Activated CD8-positive, alpha-beta memory T cell treated with anti-CD3 and anti-CD28 coated beads, Interleukin-2, amount 50 U/mL, for 1 hour (primary cell): ENCODE results near the gene ARHGEF26.

Experiments used
- DNase-seq: peaks from one replicate; pipeline ENCODE4 v3.0.0-alpha.2; 2020; ENCODE audit errors: extremely low read depth

ARHGEF26 gene

DNA sequence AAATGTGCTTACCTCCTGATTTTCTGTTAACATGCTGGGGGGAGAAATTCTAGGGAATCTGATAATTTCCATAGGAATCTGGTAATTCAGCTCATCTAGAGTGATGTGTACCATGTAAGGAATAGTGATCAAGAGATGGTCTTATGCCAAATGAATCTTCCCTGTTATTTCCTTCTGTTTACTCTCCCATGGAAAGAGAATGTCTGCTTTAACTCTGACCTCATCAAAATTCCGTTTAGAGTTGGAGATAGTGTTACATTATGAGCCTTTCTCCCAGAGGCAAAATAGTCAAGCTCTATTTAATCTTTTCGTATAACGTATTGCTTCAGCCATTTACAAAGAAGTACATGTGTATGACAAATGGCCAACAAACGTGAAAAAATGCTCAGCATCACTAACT lies 76.6 kb downstream of the ARHGEF26 start:
- DNase-seq: no peak

GRCh38 chr3:154209499-154209898 lies 88.3 kb downstream of the ARHGEF26 start:
- no peak for DNase-seq

DNA sequence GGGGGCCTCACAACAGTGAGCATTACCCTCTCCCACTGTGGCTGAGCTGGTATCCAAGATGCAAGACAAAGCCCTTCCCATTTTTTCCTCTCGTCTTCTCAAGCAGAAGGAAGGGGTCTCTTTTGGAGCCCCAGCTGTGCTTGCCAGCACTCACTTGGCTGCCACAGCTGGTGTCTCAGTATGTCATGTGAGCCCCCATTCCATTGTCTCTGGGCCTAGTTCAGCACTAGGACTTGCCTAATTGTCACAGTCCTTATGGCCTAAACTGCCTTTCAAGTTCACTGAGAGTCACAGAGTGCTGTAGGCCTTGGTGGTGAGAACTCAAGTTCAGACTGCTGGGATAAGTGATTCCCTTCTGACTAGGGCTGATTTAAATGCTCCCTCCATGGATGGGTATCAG lies 89.8 kb downstream of the ARHGEF26 start:
- DNase-seq: no peak

GRCh38 chr3:154214306-154214705 lies 93.1 kb downstream of the ARHGEF26 start:
- DNase-seq: no peak

DNA sequence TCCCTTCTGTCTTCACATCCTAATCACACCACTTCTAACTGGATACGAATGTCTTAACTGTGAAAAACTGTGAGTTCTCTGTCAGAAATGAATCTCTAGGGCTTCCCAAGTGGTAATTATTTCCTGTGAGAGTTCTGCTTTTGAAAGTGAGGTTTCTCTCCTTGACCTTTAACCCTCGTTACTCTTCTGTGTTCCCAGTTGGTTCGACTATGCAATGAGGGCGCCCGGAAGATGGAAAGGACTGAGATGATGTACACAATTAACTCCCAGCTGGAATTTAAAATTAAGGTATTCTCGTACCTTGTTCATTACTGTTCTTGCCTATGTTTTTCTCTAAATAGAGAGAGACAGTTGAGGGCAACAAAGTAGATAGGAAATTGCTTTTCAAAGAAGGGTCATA lies 96.5 kb downstream of the ARHGEF26 start:
- DNase-seq: no peak

GRCh38 chr3:154218728-154219127 lies 97.5 kb downstream of the ARHGEF26 start:
- no peak for DNase-seq

DNA sequence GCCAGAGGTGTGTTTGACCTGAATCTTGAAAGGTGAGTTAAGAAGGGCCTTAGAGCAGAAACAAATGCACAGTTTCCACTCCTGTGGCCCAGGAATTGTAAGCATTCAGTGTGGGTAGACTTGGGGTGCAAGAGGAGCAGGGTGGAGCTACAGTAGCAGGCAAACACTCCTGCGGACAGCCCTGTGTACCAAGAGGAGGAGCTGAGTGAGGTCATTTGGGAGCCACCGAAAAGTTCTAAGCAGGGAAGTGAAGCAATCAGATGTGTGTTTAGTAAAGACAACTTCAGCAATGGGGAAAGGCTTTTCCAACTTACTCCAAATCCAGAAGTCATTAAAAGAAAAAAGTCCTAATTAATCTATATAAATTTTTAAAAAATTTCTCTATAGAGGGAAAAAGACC lies 99.3 kb downstream of the ARHGEF26 start:
- no peak for DNase-seq

DNA sequence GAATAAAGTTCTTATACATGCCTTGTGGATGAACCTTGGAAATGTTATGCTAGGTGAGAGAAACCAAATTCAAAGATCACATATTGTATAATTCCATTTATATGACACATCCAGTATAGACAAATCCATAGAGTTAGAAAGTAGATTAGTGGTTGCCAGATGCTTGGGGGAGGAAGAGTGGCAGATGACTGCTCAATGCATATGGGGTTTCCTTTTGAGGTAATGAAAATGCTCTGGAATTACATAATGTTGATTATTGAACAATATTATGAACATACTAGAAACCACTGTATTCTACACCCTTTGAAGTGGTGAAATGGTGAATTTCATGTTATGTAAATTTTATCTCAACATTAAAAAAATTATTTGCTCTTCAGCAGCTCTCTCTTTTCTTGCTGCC lies 102.3 kb downstream of the ARHGEF26 start:
- DNase-seq: no peak

DNA sequence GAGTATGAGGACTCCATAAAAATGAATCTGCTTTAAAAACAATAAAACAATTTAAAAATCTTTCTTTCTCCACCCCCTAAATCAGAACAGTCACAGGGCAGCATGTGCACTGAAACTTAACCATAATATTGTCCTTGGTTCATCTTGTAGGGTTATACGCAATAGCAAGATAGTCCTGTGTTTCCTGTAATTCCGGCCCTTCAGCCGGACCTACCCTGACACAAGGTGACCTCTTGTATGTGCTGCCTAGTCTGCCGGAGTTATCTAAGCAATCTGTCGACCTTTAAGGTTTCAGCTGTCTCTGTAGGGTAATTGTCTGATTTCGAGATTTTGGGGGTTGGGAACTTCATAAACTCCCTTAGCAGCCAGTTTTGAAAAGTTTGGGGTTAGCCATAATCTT lies 103.2 kb downstream of the ARHGEF26 start:
- no peak for DNase-seq

DNA sequence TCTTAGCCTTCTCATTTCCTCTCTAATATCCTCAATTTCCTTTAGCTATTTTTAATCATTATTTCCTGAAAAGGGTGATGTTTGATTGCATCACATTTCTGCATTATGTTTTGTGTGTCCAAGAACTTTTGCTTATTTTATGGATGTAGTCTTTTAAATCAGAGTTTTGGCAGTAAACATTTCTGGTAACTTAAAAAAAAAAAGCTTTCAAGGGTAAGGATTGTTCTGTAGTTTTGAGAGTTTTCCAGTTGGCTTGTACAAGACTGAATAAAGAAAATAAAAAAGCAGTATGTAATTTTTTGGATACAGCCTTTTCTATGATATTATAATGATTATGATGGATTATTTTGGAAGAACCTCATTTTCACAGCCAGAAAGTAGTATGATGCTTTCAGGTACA lies 103.7 kb downstream of the ARHGEF26 start:
- DNase-seq: no peak

- DNase-seq: no peak
Measured at GRCh38 chr3:154225536-154225935, 104.3 kb downstream of the ARHGEF26 start.

DNA sequence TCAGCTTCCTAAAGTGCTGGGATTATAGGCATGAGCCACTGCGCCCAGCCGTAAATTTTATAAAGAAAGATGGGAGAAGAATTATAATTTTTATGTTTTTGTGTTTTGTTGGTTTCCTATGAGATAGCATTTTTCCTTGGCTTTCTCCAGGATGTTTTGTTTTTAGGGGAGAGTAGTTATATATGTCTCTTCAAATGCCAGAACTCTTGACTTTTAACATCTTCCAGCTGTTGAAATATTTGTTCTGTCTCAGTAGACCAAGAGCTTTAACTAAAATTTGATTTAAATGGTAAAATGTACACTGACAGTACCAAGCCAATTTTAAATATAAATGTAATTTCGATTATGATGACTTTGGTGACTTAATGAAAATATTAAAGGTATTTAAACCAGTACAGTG lies 106.3 kb downstream of the ARHGEF26 start:
- DNase-seq: no peak

GRCh38 chr3:154228561-154229216 lies 107.5 kb downstream of the ARHGEF26 start:
- no peak for DNase-seq

- DNase-seq: no peak
Measured at GRCh38 chr3:154229217-154229590, 108.0 kb downstream of the ARHGEF26 start.

DNA sequence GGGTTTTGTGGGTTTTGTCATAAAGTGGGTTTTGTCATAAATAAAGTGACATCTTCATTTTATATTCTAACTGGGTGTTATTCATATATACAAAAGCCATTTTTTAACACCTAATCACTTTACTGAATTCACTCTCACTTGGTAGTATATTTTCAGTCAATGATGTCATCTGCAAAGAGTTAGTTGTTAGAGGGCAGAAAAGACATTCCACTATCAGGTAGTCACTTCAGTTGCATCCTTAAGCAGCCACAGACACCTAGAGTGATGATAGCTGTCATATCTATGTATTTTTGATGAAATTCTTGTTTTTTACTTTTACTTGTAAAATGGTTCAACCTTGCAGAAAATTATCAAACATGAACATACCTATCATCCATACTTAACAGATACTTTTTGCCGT lies 114.1 kb downstream of the ARHGEF26 start:
- DNase-seq: no peak

- DNase-seq: no peak
Measured at GRCh38 chr3:154236331-154236730, 115.1 kb downstream of the ARHGEF26 start.

DNA sequence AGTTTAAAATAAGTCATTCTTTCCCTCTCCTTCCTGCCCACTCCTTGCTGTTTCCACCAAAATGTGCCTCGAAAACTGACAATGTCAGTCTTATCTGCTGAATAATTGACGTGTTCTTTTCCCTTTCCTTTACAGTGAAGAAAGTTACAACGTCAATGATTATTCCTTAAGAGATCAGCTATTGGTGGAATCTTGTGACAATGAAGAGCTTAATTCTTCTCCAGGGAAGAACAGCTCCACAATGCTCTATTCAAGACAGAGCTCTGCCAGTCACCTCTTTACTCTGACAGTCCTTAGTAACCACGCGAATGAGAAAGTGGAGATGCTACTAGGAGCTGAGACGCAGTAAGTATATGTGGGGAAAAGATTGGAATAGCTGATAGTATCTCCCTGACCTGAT lies 119.0 kb downstream of the ARHGEF26 start:
- no peak for DNase-seq

DNA sequence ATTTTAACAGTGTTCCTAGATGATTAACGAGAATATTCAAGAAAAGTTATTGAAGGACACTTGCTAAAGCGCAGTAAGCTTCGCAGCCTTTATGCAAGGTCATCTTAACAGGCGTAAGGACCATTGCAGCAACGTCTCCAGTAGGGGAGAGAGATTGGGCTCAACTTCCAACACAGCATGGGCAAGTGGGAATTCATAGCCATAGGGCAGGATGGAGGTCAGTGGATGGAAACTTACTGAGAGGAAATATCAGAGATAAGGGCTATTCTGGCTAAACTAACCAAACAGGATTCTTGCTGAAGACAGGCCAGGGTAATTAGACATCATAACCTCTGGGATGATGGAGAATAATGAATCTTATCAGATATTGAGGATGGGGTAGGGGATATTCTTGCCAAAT lies 120.3 kb downstream of the ARHGEF26 start:
- no peak for DNase-seq

- DNase-seq: no peak
Measured at GRCh38 chr3:154242766-154243165, 121.6 kb downstream of the ARHGEF26 start.

GRCh38 chr3:154243353-154243752 lies 122.2 kb downstream of the ARHGEF26 start:
- DNase-seq: no peak

GRCh38 chr3:154244644-154245043 lies 123.5 kb downstream of the ARHGEF26 start:
- no peak for DNase-seq

- DNase-seq: no peak
Measured at GRCh38 chr3:154247806-154248415, 126.7 kb downstream of the ARHGEF26 start.

DNA sequence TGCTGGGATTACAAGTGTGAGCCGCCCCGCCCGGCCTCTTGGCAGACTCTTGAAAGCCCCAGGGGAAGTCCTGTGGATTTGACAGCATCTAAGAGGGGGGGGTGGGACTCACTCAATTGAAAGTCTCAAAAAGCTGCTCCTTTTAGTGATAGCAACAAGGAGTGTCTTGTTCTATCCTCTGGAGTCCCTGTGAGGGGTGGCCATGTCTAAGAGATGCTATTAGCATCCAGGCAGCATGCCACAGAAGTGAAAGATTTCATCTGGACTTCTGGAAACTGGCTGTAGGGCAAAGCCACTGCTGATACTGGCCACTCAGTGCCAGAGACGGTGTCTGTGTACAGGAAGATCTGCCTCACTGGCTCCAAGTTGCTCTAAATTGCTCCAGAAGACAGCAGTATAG lies 129.1 kb downstream of the ARHGEF26 start:
- no peak for DNase-seq

DNA sequence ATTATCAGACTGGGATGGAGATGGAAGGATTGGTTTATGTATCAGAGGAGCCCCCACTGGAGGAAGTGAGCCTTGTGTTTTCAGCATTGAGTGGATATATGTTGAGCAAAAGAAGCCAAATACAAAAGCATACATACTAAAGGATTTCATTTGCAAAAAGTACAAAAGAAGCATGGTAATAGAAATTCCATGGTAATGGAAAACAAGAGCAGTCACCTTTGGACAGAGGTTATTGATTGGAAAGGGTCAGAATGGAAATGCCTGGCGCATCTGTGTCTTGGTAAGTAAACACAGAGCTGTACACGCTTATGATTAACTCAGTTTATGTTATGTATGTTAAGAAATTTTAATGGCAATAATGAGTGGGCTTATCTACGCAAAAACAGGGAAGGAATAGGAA lies 130.4 kb downstream of the ARHGEF26 start:
- no peak for DNase-seq
